Measurements from ENCODE around the gene MFAP4.

Gene MFAP4

DNA sequence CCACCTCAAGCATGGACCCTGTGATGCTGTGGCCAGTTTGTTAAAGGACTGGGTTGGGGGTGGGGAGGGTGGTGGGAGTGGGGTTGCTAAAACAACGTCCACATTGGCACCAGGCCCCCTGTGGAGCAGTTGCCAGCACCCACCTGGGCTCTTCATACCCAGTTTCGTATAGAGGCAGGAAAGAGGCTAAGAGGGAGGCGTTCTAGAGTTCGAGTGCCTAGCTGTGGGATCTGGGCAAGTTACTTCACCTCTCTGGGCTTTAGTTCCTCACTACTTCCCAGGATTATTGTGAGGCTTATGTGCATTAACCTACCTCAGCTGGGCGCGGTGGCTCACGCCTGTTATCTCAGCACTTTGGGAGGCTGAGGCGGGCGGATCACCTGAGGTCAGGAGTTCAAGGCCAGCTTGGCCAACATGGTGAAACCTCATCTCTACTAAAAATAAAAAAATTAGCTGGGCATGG, 1.4 kb downstream of the MFAP4 start:
- DNase-seq (ENCODE audit: low read depth): no peak

DNA sequence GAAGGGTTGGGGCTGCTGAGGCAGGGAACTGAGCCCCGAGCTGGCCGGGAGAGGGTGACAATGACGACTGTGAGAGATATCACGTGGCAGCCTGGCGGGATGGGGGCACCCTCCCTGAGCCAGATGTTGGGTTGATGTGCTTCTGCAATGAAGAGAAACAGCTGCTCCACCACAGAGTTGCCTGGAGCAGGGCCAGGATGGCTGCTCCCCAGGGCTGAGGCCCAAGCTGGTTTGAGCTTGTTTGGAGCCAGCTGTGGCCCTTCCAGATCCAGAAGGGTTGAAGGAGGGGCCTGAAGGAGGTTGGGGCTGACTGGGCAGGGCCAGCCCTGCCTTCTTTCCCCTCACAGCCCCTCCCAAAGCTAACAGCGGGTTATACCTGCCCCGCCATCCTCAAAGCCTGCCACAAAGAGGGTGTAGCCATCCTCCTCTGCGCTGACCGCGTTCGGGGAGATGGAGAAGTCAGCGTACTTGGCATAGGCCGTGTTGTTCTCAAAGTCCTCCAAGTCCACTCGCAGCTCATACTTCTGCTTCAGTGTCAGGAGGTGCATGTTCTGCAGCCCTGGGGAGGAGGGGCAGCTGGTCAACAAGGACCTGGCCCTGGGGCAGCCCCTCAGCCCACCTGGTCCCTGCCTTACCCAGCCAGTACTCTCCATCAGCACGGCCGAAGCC, 2.1 kb downstream of the MFAP4 start:
- peak; percentile 35 for DNase-seq (ENCODE audit: low read depth)

DNA sequence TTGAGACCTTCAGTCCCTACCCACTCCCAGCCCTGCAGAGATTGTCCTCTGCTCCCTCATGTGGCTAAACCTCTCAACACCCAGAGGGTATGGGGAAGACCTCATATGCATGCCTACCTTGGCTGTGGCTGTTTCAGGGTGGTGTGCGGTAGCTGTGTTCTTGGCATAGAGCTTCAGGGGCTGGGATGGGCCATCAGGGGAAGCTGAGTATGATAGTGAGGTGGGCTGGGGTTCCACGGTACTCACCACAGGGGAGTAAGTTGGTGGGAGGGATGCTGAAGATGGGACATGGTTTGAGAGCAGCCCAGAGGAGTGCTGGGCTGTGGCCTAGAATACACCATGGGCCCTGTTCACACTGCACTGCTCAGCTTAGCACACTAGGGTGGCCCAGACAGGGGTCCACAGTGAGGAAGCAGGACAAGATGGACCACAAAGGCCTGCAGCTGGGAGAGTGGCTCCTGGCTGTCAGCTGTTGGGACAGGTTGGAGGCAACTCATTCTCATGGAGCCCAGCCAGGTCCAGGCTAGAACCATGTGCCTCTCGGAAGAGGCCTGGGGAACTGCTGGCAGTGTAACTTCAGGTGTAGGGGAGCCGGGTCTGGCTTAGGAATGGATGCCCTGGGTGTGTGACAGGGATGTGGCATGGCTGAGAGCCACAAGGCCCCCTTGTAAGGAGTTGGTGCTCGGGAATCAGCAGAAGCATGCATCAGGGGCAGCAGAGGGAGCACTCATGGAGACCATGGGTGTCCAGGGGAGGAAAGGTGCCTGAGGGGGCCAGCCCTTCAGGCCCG, 3.1 kb downstream of the MFAP4 start:
- no peak for DNase-seq (ENCODE audit: low read depth)

DNA sequence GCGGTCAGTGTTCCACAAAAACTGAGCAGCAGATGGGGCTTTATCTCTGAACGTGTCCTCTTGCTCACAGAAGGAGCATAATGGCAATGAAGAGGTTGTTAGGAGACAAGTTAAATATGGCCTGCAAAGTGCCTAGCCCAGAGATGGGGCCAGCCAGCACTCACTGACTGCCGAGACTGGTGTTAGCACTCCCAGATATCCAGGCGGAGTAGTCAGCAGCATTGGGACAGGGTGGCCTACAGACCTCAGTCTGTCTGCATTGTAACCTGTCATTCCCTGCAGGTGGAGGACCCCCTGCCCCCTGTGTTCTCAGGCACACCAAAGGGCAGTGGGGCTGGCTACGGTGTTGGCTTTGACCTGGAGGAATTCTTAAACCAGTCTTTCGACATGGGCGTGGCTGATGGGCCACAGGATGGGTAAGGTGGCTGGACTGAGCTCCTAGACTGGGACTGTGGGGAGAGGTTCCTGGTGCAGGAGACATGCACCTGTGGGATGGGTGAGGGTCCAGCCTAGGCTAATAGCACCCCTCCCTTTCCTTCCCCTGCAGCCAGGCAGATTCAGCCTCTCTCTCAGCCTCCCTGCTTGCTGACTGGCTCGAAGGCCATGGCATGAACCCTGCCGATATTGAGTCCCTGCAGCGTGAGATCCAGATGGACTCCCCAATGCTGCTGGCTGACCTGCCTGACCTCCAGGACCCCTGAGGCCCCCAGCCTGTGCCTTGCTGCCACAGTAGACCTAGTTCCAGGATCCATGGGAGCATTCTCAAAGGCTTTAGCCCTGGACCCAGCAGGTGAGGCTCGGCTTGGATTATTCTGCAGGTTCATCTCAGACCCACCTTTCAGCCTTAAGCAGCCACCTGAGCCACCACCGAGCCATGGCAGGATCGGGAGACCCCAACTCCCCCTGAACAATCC, 4.2 kb downstream of the MFAP4 start:
- DNase-seq (ENCODE audit: low read depth): no peak

DNA sequence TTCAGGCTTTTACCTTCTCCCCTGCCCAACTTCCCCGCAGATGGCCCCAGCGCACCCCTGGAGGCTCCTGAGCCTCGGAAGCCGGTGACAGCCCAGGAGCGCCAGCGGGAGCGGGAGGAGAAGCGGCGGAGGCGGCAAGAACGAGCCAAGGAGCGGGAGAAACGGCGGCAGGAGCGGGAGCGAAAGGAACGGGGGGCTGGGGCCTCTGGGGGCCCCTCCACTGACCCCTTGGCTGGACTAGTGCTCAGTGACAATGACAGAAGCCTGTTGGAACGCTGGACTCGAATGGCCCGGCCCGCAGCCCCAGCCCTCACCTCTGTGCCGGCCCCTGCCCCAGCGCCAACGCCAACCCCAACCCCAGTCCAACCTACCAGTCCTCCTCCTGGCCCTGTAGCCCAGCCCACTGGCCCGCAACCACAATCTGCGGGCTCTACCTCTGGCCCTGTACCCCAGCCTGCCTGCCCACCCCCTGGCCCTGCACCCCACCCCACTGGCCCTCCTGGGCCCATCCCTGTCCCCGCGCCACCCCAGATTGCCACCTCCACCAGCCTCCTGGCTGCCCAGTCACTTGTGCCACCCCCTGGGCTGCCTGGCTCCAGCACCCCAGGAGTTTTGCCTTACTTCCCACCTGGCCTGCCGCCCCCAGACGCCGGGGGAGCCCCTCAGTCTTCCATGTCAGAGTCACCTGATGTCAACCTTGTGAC, 5.1 kb downstream of the MFAP4 start:
- DNase-seq (ENCODE audit: low read depth): no peak

DNA sequence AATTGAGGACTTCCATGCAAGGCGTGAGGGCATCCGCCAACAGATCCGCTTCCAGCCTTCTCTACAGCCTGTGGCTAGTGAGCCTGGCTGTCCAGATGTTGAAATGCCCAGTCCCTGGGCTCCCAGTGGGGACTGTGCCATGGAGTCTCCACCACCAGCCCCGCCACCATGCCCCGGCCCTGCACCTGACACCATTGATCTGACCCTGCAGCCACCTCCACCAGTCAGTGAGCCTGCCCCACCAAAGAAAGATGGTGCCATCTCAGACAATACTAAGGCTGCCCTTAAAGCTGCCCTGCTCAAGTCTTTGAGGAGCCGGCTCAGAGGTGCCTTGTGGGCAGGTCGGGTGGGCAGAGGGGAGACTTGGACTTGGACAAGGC, 5.6 kb downstream of the MFAP4 start:
- DNase-seq (ENCODE audit: low read depth): no peak

DNA sequence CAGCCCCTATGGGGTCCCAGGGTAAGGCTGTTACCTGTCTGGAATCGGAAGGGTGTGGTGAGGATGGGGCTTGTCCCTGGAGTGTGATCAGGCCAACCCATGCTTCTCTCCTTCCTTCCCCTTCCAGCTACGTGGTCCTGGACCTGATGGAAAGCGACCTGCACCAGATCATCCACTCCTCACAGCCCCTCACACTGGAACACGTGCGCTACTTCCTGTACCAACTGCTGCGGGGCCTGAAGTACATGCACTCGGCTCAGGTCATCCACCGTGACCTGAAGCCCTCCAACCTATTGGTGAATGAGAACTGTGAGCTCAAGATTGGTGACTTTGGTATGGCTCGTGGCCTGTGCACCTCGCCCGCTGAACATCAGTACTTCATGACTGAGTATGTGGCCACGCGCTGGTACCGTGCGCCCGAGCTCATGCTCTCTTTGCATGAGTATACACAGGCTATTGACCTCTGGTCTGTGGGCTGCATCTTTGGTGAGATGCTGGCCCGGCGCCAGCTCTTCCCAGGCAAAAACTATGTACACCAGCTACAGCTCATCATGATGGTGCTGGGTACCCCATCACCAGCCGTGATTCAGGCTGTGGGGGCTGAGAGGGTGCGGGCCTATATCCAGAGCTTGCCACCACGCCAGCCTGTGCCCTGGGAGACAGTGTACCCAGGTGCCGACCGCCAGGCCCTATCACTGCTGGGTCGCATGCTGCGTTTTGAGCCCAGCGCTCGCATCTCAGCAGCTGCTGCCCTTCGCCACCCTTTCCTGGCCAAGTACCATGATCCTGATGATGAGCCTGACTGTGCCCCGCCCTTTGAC, 6.3 kb downstream of the MFAP4 start:
- DNase-seq (ENCODE audit: low read depth): no peak

DNA sequence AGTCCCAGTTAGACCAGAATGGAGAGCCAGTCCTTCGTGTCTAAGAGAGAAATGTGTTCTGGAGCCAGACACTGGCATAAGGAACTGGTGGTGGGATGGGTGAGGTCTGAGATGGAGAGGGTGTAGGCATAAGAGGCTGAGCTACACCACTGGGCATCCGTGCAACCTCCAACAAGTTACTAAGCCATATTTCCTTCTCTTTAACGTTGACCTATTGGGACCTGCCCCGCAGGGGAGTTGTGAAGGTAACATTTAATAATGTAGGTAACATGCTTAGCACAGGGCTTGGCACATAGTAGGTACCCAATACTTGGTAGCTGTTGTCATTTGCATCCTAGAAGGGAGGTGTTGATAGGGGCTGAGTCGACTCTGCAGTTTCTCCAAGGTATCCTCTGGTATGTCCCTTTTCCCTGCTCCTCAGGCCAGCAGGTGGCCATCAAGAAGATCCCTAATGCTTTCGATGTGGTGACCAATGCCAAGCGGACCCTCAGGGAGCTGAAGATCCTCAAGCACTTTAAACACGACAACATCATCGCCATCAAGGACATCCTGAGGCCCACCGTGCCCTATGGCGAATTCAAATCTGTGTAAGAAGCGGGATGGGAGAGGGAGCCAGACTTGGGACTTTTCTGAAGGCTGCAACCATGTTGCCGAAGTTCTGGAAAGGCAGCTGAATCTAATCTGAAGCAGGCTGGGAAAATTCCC, 7.5 kb downstream of the MFAP4 start:
- DNase-seq (ENCODE audit: low read depth): no peak

DNA sequence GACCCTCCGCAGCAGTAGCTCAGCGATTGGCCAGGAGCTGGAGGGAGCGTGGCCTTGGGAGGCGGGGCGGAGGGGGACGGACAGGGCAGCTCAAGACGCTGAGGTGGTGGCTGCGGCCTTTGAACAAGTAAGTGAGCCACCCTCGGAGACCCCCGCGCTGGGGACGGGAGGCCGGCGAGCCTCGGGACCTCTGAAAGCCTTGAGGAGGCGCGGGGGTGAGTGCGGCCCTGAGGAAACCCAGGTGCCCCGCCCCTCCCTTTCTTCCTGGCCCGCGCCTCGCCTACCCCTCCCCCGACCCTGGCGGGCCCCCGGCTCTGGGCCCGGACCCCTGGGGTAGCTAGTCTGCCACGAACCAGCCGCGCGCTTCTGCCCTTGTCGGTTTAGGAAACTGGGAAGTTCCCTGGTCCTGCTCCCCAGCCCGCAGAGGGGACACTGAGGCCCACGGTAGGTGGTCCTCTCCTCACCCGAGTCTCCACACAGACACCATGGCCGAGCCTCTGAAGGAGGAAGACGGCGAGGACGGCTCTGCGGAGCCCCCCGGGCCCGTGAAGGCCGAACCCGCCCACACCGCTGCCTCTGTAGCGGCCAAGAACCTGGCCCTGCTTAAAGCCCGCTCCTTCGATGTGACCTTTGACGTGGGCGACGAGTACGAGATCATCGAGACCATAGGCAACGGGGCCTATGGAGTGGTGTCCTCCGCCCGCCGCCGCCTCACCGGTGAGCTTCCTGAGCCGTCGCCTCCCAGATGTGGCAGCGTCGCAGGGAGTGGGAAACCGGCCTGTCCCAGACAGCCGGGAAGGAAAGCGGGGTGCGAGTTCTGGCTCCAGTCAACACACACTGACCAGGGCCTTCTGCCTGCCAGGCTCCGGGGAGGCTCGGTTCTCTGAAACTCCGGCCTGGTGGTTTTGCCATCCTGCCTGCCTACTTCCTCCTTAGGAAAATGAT, 8.3 kb downstream of the MFAP4 start, which contains the start of gene MAPK7:
Gene MAPK7 (plus strand): TSS at position 83 of the 945 bp plus-strand sequence. CDS start 403 bp downstream, at position 486.
- no peak for DNase-seq (ENCODE audit: low read depth)

DNA sequence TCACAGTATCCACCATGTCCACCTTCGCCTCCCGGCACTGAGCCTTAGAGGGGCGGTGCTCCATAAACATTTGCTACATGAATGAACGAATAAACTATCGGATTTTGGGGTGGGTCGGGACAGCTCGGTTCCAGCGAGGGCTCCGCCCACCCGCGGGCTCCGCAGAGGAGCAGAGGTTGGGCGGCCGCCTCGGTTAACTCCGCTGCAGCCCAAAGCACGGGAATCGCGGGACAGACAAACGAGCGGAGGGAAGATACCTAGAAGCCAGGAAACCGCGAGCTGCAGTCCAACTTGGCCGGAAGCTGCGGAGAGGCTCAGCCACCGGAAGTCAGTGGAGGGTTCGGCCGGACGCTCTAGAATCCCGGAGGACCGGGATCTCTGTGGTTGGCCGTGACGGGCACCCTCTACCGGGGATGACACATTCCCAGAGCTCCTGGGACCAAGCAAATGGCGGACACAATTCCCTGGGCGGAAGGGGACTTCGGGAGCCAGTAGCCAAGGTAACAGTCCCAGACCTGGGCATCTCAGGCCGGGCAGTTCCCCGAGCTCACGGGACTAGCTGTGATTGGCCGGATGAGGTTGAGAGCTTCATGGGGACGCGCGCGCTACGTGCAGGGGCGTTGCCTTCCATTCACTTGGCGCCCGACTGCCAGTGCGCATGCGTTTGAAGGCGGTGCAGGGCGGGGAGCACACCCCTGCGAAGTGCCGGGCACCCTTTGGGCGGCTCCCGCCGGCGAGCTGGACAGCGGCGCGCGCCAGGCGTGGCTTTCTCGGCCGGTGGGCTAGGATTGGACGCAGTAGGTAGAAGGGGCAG, 9.2 kb downstream of the MFAP4 start:
- DNase-seq (ENCODE audit: low read depth): peak; percentile 94

DNA sequence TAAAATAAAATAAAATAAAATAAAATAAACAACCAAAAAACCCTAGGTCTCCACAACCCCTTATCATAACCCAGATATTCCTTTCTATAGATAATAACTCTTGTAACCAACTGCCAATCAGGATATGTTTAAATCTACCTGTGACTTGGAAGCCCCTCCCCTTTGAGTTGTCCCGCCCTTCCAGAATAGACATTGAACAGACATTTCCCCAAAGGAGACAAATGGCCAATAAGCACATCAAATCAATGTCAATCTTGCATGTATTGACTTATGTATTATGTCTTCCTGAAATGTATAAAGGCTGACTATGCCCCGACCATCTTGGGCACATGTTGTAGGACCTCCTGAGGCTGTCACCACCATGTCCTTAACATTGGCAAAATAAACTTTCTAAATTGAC, 10.2 kb downstream of the MFAP4 start:
- DNase-seq (ENCODE audit: low read depth): no peak

DNA sequence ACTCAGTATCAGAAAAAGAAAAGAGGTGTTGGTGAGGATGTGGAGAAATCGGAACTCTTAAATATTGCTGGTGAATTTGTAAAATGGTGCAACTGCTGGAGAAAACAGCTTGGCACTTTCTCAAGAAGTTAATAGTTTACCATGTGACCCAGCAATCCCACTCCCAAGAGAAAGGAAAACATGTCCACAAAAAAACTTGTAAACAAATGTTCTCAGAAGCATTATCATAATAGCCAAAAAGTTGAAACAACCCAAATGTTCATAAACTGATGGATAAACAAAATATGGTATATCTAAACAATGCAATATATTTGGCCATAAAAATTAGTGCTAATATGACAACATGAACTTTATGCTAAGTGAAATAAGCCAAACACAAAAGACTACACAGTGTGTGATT, 11.3 kb downstream of the MFAP4 start:
- DNase-seq (ENCODE audit: low read depth): no peak

DNA sequence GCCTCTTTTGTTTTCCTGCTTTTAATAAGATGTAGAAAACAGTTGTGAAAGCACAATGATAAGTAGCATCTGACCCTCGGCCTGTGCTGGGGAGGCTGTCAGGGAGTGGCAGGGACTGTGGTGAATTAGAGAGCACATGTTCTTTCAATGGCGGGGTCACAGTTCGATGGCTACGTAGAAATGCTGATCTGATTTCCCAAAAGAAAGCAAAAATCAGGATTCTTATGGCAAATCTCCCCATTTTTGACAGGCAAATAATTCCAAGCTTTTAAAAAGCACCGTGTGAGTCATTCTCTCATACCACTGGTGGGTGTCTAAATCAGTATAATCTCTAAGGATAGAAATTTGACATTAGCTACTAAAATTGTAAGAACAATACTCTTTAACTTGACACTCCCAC, 12.9 kb downstream of the MFAP4 start:
- no peak for DNase-seq (ENCODE audit: low read depth)

DNA sequence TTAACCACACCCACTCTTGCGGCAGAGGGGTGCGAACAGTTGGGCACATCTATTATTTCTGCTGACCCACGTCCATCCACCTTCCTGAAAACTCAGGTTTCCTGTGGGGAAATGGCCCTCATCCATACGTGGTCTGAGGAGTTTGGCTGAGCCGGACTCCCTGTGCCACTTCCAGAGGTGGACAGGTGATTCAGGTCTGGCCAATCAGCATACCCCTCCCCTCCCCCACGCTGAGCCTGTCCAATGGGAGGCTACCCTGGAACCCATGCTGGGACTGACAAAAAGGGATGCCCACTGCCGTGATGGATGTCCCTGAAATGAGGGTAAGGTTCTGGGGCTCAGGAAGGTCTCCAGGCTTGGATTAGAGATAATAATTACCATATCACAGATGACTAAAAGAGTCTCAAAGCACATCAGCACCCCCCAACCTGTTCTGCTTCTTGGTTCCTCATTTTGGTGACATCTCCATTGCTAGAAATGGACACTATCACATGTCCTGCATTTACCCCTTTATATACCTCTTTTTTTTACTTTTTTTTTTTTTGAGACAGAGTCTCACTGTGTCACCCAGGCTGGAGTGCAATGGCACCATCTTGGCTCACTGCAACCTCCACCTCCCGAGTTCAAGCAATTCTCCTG, 14.0 kb downstream of the MFAP4 start:
- no peak for DNase-seq (ENCODE audit: low read depth)

DNA sequence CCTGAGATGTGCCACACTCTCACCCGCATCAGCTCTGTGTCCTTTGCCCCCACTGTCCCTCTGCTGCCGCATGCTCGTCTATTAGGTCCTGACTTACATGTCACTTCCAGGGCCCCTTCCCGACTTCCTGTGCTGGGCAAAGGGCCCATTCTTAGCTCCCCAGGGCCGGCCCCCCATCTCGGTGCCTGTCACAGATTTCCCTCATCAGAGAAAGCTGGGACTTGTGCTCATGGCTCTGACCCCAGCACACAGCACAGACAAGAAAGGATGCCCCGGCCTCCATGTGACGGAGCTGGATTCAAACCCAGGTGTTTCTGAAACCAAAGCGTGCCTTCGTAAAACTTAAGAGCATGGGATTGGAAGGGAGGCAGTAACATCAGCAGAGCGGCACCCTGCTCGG, 14.6 kb downstream of the MFAP4 start:
- DNase-seq (ENCODE audit: low read depth): no peak

DNA sequence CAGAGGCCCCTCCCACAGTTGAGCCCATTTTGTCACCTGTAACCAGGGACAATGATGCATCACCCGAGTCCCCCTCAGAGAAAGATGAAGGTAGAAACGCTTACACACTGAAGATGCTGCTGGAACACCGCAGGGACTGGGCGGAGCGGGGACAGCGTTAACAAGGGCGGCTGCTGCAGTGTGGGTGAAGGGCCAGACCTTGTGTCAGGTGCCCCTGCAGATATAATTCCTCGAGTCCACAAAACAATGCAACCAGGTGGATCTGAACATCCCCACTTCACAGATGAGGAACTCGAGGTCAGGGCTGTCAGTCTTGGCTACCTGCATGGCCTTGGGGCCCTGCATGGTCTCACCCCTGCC, 15.0 kb downstream of the MFAP4 start:
- no peak for DNase-seq (ENCODE audit: low read depth)

DNA sequence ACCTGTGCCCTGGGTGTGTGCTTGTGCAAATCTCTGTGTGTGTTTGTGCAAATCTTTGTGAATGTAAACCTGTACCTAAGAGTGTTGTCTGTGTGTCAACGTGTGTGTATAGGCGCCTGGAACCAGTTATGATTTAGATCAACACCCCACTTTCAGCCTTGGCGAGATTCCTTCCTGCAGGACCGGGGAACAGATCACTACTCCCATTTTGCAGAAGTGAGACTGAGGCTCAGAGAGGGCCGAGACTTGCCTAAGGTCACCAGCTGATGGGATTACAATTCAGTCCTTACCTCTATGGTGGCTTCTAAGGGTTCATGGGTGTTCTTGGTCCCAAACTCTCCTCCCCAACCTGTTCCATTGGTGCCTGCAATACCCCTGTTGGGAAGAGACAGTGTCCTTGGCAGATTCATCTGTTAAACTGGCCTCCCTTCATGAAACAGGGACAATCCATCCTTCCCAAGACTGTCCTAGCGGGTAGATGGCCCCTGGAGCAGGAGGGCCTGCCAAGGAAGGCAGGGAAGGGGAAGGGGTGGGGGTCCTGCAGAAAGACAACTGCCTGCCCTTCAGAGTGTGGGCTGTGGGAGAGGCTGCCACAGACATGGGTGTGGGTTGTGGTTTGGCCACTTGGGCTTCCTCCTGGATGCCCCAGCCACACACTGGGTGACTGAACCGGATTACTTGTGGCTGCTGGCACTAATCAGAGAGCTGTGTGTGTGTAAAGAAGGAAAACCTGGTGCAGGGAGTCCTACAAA, 15.6 kb downstream of the MFAP4 start:
- DNase-seq (ENCODE audit: low read depth): no peak

All from non-pigmented ciliary epithelial cell (primary cell).